K562 (cell line): Measurements from ENCODE around the gene NR6A1. TPM values are rescaled to one million over a fixed set of nuclear protein-coding genes. Genes with fewer than 3 reads are reported as not detected.

Source experiments
- ATAC-seq: fragments of 200-7000 bp; cut with Tn5 transposase; 3 replicates; pipeline ENCODE4 v1.9.1; 2020; ENCODE audit warnings: moderate library complexity
- BruUV-seq: library from RNA; stranded (reverse); fragments of 400-500 nt; replicated peaks from 2 replicates; lab custom pipeline; 2021; lab: Mats Ljungman, UMichigan
- CTCF ChIA-PET: fragments of 300-600 bp; formaldehyde crosslinking; extraction: SDS; loops from one replicate; lab custom pipeline; 2021; ENCODE audit warnings: low intra/inter-chr PET ratio; lab: Yijun Ruan, JAX
- POLR2A ChIA-PET: fragments of 300-600, 350-650 bp; sonication (Branson Sonifier 250); formaldehyde crosslinking; extraction: SDS; loops from one replicate; lab custom pipeline; 2021; ENCODE audit warnings: antibody characterized with exemption, inconsistent platforms; lab: Yijun Ruan, JAX
- DNase-seq, 4 experiments: peaks; one replicate each; pipeline versions ENCODE4 v3.0.0 to v3.0.0-alpha.2; 2011 to 2018; ENCODE audit warnings: low spot score in 3 of 4, mixed read lengths in 3 of 4; ENCODE audit errors: extremely low read depth in 1 of 4
- FAIRE-seq: peaks from 2 replicates; lab custom pipeline; 2011; peaks lifted over from hg19 to GRCh38; lab: Jason Lieb, UNC
- H2AFZ ChIP-seq: 2 replicates; pipeline ENCODE4 v1.6.0; 2011; ENCODE audit warnings: low read depth, low read length, control low read depth, inconsistent platforms
- H3K27ac ChIP-seq: fragments of 200-600 bp; 3 replicates; pipeline ENCODE4 v1.8.0; 2011; ENCODE audit warnings: low read depth, mild to moderate bottlenecking, control low read depth, inconsistent platforms, low read length, moderate library complexity, mixed read lengths; ENCODE audit errors: extremely low read depth
- H3K27me3 ChIP-seq, 2 experiments: fragments of 300-600 bp in 1 of 2; 2 replicates in 1 of 2; 3 replicates in 1 of 2; pipeline versions ENCODE4 v1.6.0 to v1.8.0; 2011; ENCODE audit warnings: inconsistent platforms in 2 of 2, low read length in 2 of 2, mild to moderate bottlenecking in 1 of 2, mixed read lengths in 1 of 2, moderate library complexity in 1 of 2; ENCODE audit not compliant: control insufficient read depth in 2 of 2, insufficient read depth in 2 of 2
- H3K36me3 ChIP-seq: fragments of 300-600 bp; 3 replicates; pipeline ENCODE4 v1.8.0; 2011; ENCODE audit warnings: mild to moderate bottlenecking, low read length, inconsistent platforms; ENCODE audit not compliant: control insufficient read depth, insufficient read depth
- H3K4me1 ChIP-seq, 2 experiments: fragments of 200-600 bp in 1 of 2; replicated peaks in 1 of 2; 2 replicates in 1 of 2; 3 replicates in 1 of 2; pipeline versions ENCODE4 v1.5.1 to v1.8.0; 2011; ENCODE audit warnings: inconsistent platforms in 2 of 2, low read length in 2 of 2, mild to moderate bottlenecking in 1 of 2, mixed read lengths in 1 of 2, moderate library complexity in 1 of 2; ENCODE audit not compliant: control insufficient read depth in 2 of 2, insufficient read depth in 2 of 2
- H3K4me2 ChIP-seq: 2 replicates; pipeline ENCODE4 v1.6.1; 2011; ENCODE audit warnings: low read length, control low read depth, inconsistent platforms, mixed read lengths; ENCODE audit not compliant: insufficient read depth
- H3K4me3 ChIP-seq: fragments of 200-600 bp; sonication (generic), shearing (Covaris generic); 2 replicates; pipeline ENCODE4 v1.5.1; 2016; ENCODE audit warnings: control low read depth, inconsistent platforms
- H3K79me2 ChIP-seq: fragments of 200-600 bp; 3 replicates; pipeline ENCODE4 v1.8.0; 2011; ENCODE audit warnings: low read length, inconsistent platforms; ENCODE audit not compliant: control insufficient read depth, insufficient read depth
- H3K9ac ChIP-seq, 2 experiments: 2 replicates each; pipeline versions ENCODE4 v1.6.0 to v1.6.1; 2011; ENCODE audit warnings: low read depth in 2 of 2, low read length in 2 of 2, control low read depth in 1 of 2, inconsistent platforms in 1 of 2, mild to moderate bottlenecking in 1 of 2, mixed read lengths in 1 of 2; ENCODE audit not compliant: insufficient read depth in 1 of 2
- H3K9me1 ChIP-seq: one replicate; pipeline ENCODE4 v1.6.0; 2011; ENCODE audit warnings: inconsistent platforms, mild to moderate bottlenecking, low read length, moderate library complexity; ENCODE audit not compliant: control insufficient read depth, insufficient read depth
- H3K9me3 ChIP-seq: replicated peaks from 2 replicates; pipeline ENCODE4 v1.5.1; 2011; ENCODE audit warnings: low read depth, low read length, inconsistent platforms; ENCODE audit not compliant: control insufficient read depth, insufficient read depth
- H4K20me1 ChIP-seq: replicated peaks from 2 replicates; pipeline ENCODE4 v1.6.1; 2011; ENCODE audit warnings: low read length, inconsistent platforms, mixed read lengths; ENCODE audit not compliant: control insufficient read depth, insufficient read depth
- ATF7 ChIP-seq: fragments of 450-650 bp; IDR thresholded peaks from 2 replicates; pipeline ENCODE4 v1.7.1; 2014; ENCODE audit warnings: mild to moderate bottlenecking, moderate library complexity
- CBFA2T3 ChIP-seq: fragments of 450-650 bp; IDR thresholded peaks from 2 replicates; pipeline ENCODE4 v1.6.1; 2017
- JUNB ChIP-seq: fragments of 450-650 bp; formaldehyde crosslinking; conservative IDR thresholded peaks from 2 replicates; pipeline ENCODE4 v1.4.0; 2020; ENCODE audit warnings: mild to moderate bottlenecking
- KDM1A ChIP-seq, 2 experiments: fragments of 450-650 bp; IDR thresholded peaks; 2 replicates each; pipeline ENCODE4 v1.6.1; 2016; ENCODE audit warnings: mild to moderate bottlenecking in 2 of 2
- MYC ChIP-seq, 2 experiments: fragments of 250-450 bp in 1 of 2; sonication (Bioruptor Pico) in 1 of 2; IDR thresholded peaks; 2 replicates each; pipeline versions ENCODE4 v1.5.1 to v1.6.1; 2012 to 2021; ENCODE audit warnings: low read depth in 2 of 2, borderline replicate concordance in 1 of 2, improper control_type of control experiment in 1 of 2, low read length in 1 of 2, mild to moderate bottlenecking in 1 of 2, moderate library complexity in 1 of 2
- RBM25 ChIP-seq: fragments of 200-400 bp; formaldehyde crosslinking; IDR thresholded peaks from 2 replicates; pipeline ENCODE4 v1.6.1; 2018; ENCODE audit warnings: low read length, low read depth, moderate library complexity; ENCODE audit not compliant: severe bottlenecking
- RCOR1 ChIP-seq, 2 experiments: IDR thresholded peaks; 2 replicates each; pipeline ENCODE4 v1.6.1; 2012; ENCODE audit warnings: low read depth in 2 of 2, low read length in 2 of 2, borderline replicate concordance in 1 of 2, improper control_type of control experiment in 1 of 2
- TEAD1 ChIP-seq, 2 experiments: fragments of 450-650 bp in 1 of 2; sonication (generic) in 1 of 2; formaldehyde crosslinking; IDR thresholded peaks; 2 replicates each; pipeline versions ENCODE4 v1.4.0 to v1.8.0; 2020 to 2022; ENCODE audit warnings: mild to moderate bottlenecking in 2 of 2, missing genetic modification reagents in 1 of 2
- ZFP36 ChIP-seq: fragments of 150-350 bp; IDR thresholded peaks from 2 replicates; pipeline ENCODE4 v1.6.1; 2018; ENCODE audit warnings: low read length, low read depth; ENCODE audit not compliant: partially characterized antibody
- ZNF316 ChIP-seq: fragments of 450-650 bp; IDR thresholded peaks from 2 replicates; pipeline ENCODE4 v1.6.1; 2016
- ZNF764 ChIP-seq: fragments of 250-450 bp; sonication (Bioruptor Pico); IDR thresholded peaks from 2 replicates; pipeline ENCODE4 v1.4.0; 2020; ENCODE audit warnings: low read depth, mild to moderate bottlenecking, moderate library complexity
- WGBS: fragments of 100-300 bp; shearing (Covaris generic); methylation state at CpG from one replicate; pipeline ENCODE4 v1.1.6; 2016; ENCODE audit warnings: low coverage, mixed read lengths; ENCODE audit not compliant: insufficient coverage; ENCODE audit errors: missing lambda C conversion rate; 5-methylcytosine and 5-hydroxymethylcytosine counted together
- in situ Hi-C: fragments of 300-500 bp; cut with MboI; formaldehyde crosslinking; loops from 4 replicates; pipeline ENCODE4 v1.15.0; 2018; ENCODE audit warnings: inconsistent platforms, mixed read lengths
- intact Hi-C: fragments of 100-400 bp; cut with micrococcal nuclease; formaldehyde crosslinking; loops from 2 replicates; pipeline ENCODE4 v1.14.2; 2022
- polyA plus RNA-seq, 8 experiments: library from polyadenylated mRNA; depleted of rRNA in 4 of 8; stranded (reverse) in 5 of 8; unstranded in 3 of 8; fragments of >200 nt; fragmentation: Nextera tagmentation in 2 of 8; fragmentation: Illumina TruSeq in 1 of 8; extraction: Ambion mirVana in 2 of 8; extraction: Trizol in 1 of 8; gene quantifications; 2 replicates each; pipeline versions ENCODE4 v1.2.1 to v1.2.3, GENCODE V29; 2011 to 2014; ENCODE audit warnings: inconsistent platforms in 1 of 8, missing spikeins in 1 of 8
- total RNA-seq, 7 experiments: library from RNA; depleted of rRNA in 6 of 7; stranded (reverse); fragments of >200 nt in 6 of 7; fragmentation: Illumina TruSeq in 2 of 7; extraction: Trizol in 2 of 7; gene quantifications; 2 replicates each; pipeline versions ENCODE4 v1.2.1 to v1.2.3, GENCODE V29; 2011 to 2021; ENCODE audit warnings: low replicate concordance in 1 of 7
- TF ChIP-seq, protein P1 (sequence below), 2 experiments: fragments of 450-650 bp in 1 of 2; sonication (generic) in 1 of 2; formaldehyde crosslinking in 1 of 2; IDR thresholded peaks in 1 of 2; conservative IDR thresholded peaks in 1 of 2; 2 replicates each; pipeline versions ENCODE4 v1.6.1 to v1.8.1; 2016 to 2023; ENCODE audit warnings: mild to moderate bottlenecking in 2 of 2, moderate library complexity in 2 of 2, inconsistent platforms in 1 of 2, missing genetic modification reagents in 1 of 2
- TF ChIP-seq, protein P2 (sequence below): fragments of 150-350 bp; IDR thresholded peaks from 2 replicates; pipeline ENCODE4 v1.6.1; 2014; ENCODE audit warnings: low read depth, mild to moderate bottlenecking, low read length, borderline replicate concordance

The NR6A1 gene
- total and polyA plus RNA-seq, 9 of the 15 experiments (the other 6 are each of a cell fraction or from before 2014, with no cell fraction given): 9.7 to 55.4 (median 28.3) TPM

DNA sequence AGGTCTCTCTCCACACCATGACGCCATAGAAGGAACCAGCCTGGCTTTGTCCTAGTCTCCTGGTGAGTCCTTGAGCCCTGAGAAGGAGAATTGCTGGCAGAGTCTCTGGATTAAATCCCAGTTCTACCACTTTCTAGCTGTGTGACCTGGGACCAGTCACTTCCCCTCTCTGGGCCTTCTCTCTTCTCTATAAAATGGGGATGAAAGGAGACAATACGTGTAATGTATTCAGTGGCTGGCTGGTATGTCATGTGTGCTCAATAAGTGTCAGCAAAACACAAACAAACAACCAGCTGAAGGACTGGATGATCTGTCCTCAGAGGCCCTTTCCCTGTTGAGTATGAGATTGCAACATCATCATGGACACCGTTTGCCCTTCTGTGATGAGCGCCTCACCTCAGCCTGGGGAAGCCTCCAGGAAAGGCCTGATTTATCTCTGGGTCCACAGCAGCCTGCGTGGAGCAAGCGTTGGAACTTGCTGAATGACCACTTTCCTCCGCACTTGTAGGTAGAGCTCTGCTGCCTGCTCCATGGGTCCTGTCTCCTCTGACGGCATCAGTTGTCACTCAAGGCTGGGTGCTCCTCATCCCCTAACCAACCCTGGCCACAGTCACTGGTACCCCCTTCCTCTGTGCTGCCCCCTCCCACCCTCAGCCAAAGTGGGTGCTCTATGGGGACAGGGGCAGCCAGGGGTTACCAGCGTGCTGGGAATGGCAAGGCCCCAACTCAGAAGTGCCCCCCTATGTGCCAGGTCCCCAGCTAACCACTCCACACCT, 260.3 kb downstream of the NR6A1 start (continued):
- TF ChIP-seq ZFP36 (peak; percentile 85), ATF7 (no peak), KDM1A (IDR thresholded peaks at IDR 0.05) (peak; percentile 68 to 87), ZNF316 (peak; percentile 27; the same call in 1 of the 2 replicates)
- TF ChIP-seq, protein P1, sequence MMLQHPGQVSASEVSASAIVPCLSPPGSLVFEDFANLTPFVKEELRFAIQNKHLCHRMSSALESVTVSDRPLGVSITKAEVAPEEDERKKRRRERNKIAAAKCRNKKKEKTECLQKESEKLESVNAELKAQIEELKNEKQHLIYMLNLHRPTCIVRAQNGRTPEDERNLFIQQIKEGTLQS (IDR thresholded peaks at IDR 0.05): peak; percentile 71
- TF ChIP-seq, protein P1 (CRISPR knock-in tag; conservative IDR thresholded peaks at IDR 0.05): no peak

DNA sequence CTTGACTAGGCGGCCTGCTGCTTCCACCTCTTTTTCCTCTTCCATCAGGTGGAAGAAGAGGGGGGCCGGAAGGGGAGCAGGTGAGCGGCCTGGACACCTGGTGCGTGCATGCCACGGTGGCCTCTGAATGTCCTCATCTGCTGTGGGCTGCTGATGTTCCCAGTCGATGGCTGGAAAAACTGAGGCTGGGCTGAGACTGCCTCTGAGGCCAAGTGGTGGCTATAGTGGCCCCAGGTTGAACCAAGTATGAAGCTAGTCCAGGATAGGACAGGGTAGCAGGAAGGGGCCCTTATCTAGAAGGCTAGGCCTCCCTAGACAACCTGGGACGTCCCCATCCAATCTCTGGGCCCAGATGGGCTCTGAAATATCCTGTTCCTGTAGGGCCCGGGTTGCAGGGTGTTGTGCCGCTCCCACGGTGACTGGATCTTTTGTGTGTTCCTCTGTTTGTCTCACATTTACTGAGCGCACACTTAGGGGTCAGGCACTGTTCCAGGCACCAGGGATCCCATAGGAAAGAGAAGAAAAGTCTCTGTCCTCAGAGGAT, 263.2 kb downstream of the NR6A1 start:
- no TSS peak for BruUV-seq
- peaks cover 8 to 20% of the 10 kb centered on the region in 2 experiments; a peak in 3 of 5 replicates for H3K27me3 ChIP-seq
- no peak for FAIRE-seq
- no peaks in the 10 kb centered on the region for H4K20me1 ChIP-seq
- no peak overlapping the region for H3K4me2 ChIP-seq
- H3K4me3 ChIP-seq: no peak overlapping the region
- CTCF ChIA-PET: no interaction called here
- 35% methylated on average over 5 of the region's 11 CpGs for WGBS
- no peaks in the 10 kb centered on the region for H3K79me2 ChIP-seq
- no peak overlapping the region for H3K27ac ChIP-seq
- peak in 2 of 4 experiments; percentile 35 to 48 for DNase-seq
- no peaks in the 10 kb centered on the region for H3K9me3 ChIP-seq
- peaks cover 23 to 66% of the 10 kb centered on the region in 2 experiments for H3K4me1 ChIP-seq
- no peak for ATAC-seq
- H3K9ac ChIP-seq: no peak overlapping the region
- H2AFZ ChIP-seq: 0 out of 2 replicates have a peak overlapping the region, but pooled peaks have one; percentile 22
- POLR2A ChIA-PET: no interaction called here
- in situ Hi-C loops (no loop called here), intact Hi-C loops (no loop called here)
- no peaks in the 10 kb centered on the region for H3K36me3 ChIP-seq
- H3K9me1 ChIP-seq: no peaks in the 10 kb centered on the region
- TF ChIP-seq JUNB (CRISPR knock-in tag) (no peak), MYC (IDR thresholded peaks at IDR 0.05; ENCODE audit: low read depth, low read length) (no peak), MYC (CRISPR knock-in tag; IDR thresholded peaks at IDR 0.05; ENCODE audit: borderline replicate concordance, low read depth) (no peak), CBFA2T3 (0 out of 2 replicates have a peak, but pooled peaks have one; percentile 42), RCOR1 (IDR thresholded peaks at IDR 0.05; ENCODE audit: borderline replicate concordance in 1 of 2, low read depth in 2 of 2, low read length in 2 of 2) (no peak), TEAD1 (CRISPR knock-in tag; IDR thresholded peaks at IDR 0.05) (no peak), ZFP36 (no peak), RBM25 (no peak), KDM1A (IDR thresholded peaks at IDR 0.05) (0 out of 4 replicates have a peak, but pooled peaks have one; percentile 5 to 17), ZNF764 (CRISPR knock-in tag) (no peak)
- TF ChIP-seq, protein P2, sequence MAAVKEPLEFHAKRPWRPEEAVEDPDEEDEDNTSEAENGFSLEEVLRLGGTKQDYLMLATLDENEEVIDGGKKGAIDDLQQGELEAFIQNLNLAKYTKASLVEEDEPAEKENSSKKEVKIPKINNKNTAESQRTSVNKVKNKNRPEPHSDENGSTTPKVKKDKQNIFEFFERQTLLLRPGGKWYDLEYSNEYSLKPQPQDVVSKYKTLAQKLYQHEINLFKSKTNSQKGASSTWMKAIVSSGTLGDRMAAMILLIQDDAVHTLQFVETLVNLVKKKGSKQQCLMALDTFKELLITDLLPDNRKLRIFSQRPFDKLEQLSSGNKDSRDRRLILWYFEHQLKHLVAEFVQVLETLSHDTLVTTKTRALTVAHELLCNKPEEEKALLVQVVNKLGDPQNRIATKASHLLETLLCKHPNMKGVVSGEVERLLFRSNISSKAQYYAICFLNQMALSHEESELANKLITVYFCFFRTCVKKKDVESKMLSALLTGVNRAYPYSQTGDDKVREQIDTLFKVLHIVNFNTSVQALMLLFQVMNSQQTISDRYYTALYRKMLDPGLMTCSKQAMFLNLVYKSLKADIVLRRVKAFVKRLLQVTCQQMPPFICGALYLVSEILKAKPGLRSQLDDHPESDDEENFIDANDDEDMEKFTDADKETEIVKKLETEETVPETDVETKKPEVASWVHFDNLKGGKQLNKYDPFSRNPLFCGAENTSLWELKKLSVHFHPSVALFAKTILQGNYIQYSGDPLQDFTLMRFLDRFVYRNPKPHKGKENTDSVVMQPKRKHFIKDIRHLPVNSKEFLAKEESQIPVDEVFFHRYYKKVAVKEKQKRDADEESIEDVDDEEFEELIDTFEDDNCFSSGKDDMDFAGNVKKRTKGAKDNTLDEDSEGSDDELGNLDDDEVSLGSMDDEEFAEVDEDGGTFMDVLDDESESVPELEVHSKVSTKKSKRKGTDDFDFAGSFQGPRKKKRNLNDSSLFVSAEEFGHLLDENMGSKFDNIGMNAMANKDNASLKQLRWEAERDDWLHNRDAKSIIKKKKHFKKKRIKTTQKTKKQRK: no peak
